Effector memory CD8-positive, alpha-beta T cell (primary cell): ENCODE data around the gene KANSL1.
"Not testable (repeated sequence)": the region's sequence is repeated elsewhere in the genome, so short reads cannot be mapped to it uniquely, and the experiment has no call there.

Source experiments
- ATAC-seq: fragments of 150-1000 bp; cut with Tn5 transposase; replicated peaks from 2 replicates; pipeline ENCODE4 v1.10.0; 2021; ENCODE audit warnings: mild to moderate bottlenecking, moderate library complexity
- DNase-seq, 3 experiments: peaks; one replicate each; pipeline ENCODE4 v3.0.0; 2021
- H3K27ac Mint-ChIP-seq, 2 donors: one replicate each; pipeline ENCODE4 v1.8.0; 2022; ENCODE audit warnings: mild to moderate bottlenecking in 2 of 2, mixed read lengths in 2 of 2, moderate library complexity in 2 of 2
- H3K27me3 Mint-ChIP-seq, 2 donors: one replicate each; pipeline ENCODE4 v1.8.0; 2022; ENCODE audit warnings: mixed read lengths in 2 of 2
- H3K36me3 Mint-ChIP-seq: one replicate; pipeline ENCODE4 v1.8.0; 2022; ENCODE audit warnings: mild to moderate bottlenecking, moderate library complexity, mixed read lengths; ENCODE audit not compliant: insufficient read depth
- H3K4me1 Mint-ChIP-seq, 2 donors: one replicate each; pipeline ENCODE4 v1.8.0; 2022; ENCODE audit warnings: low read depth in 2 of 2, mixed read lengths in 2 of 2
- H3K4me3 Mint-ChIP-seq, 2 donors: one replicate each; pipeline ENCODE4 v1.8.0; 2022; ENCODE audit warnings: mild to moderate bottlenecking in 2 of 2, mixed read lengths in 2 of 2, moderate library complexity in 2 of 2
- H3K9me3 Mint-ChIP-seq, 2 donors: one replicate each; pipeline ENCODE4 v1.8.0; 2022; ENCODE audit warnings: mixed read lengths in 2 of 2

KANSL1 gene

GRCh38 chr17:46120537-46120936 lies 72.7 kb downstream of the KANSL1 start:
- peaks cover 2% of the 10 kb centered on the region for H3K36me3 Mint-ChIP-seq
- no peaks in the 10 kb centered on the region for H3K27me3 Mint-ChIP-seq
- DNase-seq = no peak
- peak overlapping the region in 1 of 2 donors; percentile 67 for H3K4me3 Mint-ChIP-seq
- no peak for ATAC-seq
- H3K27ac Mint-ChIP-seq = peak overlapping the region; percentile 24 to 81
- H3K9me3 Mint-ChIP-seq = no peaks in the 10 kb centered on the region
- H3K4me1 Mint-ChIP-seq = peaks cover 52 to 89% of the 10 kb centered on the region in 2 donors

DNA sequence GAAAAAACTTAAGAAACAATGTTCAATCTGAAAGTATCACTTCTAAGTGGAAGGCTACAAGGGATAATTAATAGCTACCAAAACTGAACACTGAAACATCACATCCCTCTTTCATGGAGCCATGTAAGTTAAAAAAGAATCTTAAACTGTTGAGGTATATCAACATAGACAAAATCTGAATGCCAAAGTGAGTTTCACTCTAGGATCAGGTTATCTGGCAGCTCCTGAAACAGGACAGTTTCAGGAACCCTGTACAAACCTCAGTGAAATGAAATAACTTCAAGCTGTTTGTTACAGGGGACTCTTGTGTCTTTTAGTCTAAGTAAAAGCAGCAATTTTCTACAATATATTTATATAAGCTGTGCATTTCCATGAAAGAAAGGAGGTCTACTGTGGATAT lies 73.2 kb downstream of the KANSL1 start:
- Mint-ChIP-seq H3K4me1 (peaks cover 55 to 90% of the 10 kb centered on the region in 2 donors), H3K27ac (peak overlapping the region; percentile 29 to 81), H3K4me3 (peak overlapping the region; percentile 31 to 67), H3K36me3 (peaks cover 2% of the 10 kb centered on the region), H3K9me3 (no peaks in the 10 kb centered on the region), H3K27me3 (no peaks in the 10 kb centered on the region)
- ATAC-seq (no peak), DNase-seq (no peak)

DNA sequence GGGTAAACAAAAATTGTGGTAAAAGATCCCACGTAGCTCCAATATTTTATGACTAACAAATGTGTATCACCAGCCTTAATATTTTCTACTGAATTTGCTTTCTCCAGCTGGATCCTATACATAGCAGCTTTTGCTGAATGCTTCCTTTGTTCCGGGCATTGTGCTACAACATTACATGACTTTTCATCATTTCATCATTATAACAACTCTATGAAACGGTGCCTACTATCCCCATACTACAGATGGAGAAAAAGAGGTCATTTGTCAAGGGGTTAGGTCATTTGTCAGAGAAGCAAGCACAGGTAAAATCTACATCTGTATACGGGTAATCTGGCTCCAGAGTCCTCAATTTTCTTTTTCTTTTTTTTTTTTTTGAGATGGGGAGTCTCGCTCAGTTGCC lies 74.3 kb downstream of the KANSL1 start:
- no peak overlapping the region for H3K4me3 Mint-ChIP-seq
- H3K27me3 Mint-ChIP-seq = no peaks in the 10 kb centered on the region
- H3K4me1 Mint-ChIP-seq = peaks cover 56 to 91% of the 10 kb centered on the region in 2 donors
- no peaks in the 10 kb centered on the region for H3K9me3 Mint-ChIP-seq
- DNase-seq (no peak), ATAC-seq (no peak)
- peak overlapping the region; percentile 29 to 72 for H3K27ac Mint-ChIP-seq
- H3K36me3 Mint-ChIP-seq = peaks cover 5% of the 10 kb centered on the region

GRCh38 chr17:46117850-46118696 lies 75.2 kb downstream of the KANSL1 start:
- H3K4me3 Mint-ChIP-seq = no peak overlapping the region
- peaks cover 59 to 96% of the 10 kb centered on the region in 2 donors for H3K4me1 Mint-ChIP-seq
- no peak for DNase-seq
- H3K27ac Mint-ChIP-seq = peak overlapping the region in 1 of 2 donors; percentile 72
- no peaks in the 10 kb centered on the region for H3K9me3 Mint-ChIP-seq
- no peaks in the 10 kb centered on the region for H3K27me3 Mint-ChIP-seq
- no peak for ATAC-seq
- H3K36me3 Mint-ChIP-seq = peaks cover 5% of the 10 kb centered on the region

GRCh38 chr17:46117117-46117516 lies 76.1 kb downstream of the KANSL1 start:
- no peak for DNase-seq
- no peak overlapping the region for H3K4me3 Mint-ChIP-seq
- peaks cover 56 to 93% of the 10 kb centered on the region in 2 donors for H3K4me1 Mint-ChIP-seq
- no peaks in the 10 kb centered on the region for H3K9me3 Mint-ChIP-seq
- no peak overlapping the region for H3K27ac Mint-ChIP-seq
- H3K27me3 Mint-ChIP-seq = no peaks in the 10 kb centered on the region
- peaks cover 5% of the 10 kb centered on the region for H3K36me3 Mint-ChIP-seq
- no peak for ATAC-seq

DNA sequence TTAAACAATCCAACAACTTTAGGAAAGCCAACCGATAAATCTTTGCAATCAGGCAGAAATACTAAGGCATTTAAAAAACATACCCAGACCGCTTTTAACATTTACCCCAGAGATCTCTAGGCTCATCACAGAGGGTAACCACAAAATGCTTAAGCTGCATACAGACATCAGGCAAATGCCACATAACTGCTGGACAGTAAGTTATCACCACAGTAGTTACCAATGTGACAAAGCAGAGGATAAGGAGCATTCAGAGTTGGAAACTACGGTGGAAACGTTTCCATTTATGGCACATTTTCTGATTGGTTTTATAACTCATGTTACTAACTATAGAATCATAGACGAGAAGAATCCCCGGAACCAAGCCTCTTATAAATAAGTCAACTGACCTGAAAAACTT lies 77.5 kb downstream of the KANSL1 start:
- H3K27me3 Mint-ChIP-seq = no peaks in the 10 kb centered on the region
- peaks cover 53 to 90% of the 10 kb centered on the region in 2 donors for H3K4me1 Mint-ChIP-seq
- peaks cover 7% of the 10 kb centered on the region for H3K36me3 Mint-ChIP-seq
- peak overlapping the region in 1 of 2 donors; percentile 49 for H3K27ac Mint-ChIP-seq
- no peaks in the 10 kb centered on the region for H3K9me3 Mint-ChIP-seq
- peak overlapping the region in 1 of 2 donors; percentile 45 for H3K4me3 Mint-ChIP-seq
- ATAC-seq (no peak), DNase-seq (no peak)

GRCh38 chr17:46111236-46111635 lies 82.0 kb downstream of the KANSL1 start:
- H3K9me3 Mint-ChIP-seq, H3K36me3 Mint-ChIP-seq, ATAC-seq, H3K27me3 Mint-ChIP-seq, H3K4me3 Mint-ChIP-seq, DNase-seq: not testable (repeated sequence)
- H3K27ac Mint-ChIP-seq = peak overlapping the region in 1 of 2 donors; percentile 35
- H3K4me1 Mint-ChIP-seq = peaks cover 62 to 92% of the 10 kb centered on the region in 2 donors

GRCh38 chr17:46110219-46110618 lies 83.0 kb downstream of the KANSL1 start:
- H3K4me3 Mint-ChIP-seq = peak overlapping the region in 1 of 2 donors; percentile 18

DNA sequence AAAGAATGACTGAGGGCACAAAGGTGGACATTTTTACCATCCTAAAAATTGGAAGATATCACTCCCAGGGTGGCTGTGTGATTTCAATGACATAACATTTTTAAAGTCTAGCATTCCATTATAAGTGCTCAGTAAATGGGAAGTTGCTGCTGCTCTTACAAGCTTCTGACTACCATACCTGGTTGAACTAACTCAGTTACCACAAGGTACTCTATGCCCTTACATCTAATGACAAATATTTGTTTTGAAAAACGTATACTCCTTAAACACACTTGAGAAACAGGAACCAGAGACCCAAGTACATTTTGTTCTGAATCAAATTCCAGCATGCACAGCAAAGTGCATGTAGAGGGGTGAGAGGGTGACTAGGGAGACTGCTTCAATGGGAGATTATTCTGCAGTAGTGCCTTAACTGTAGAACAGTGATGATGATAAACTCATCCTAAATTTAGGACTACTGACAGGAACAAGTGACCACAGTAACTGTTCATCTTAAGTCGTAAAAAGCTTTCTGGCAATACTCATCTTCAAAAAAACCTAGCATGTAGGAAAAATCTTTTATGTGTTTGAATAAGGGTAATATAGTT lies 83.5 kb downstream of the KANSL1 start:
- no peak for ATAC-seq

More at GRCh38 chr17:46110219-46110618, 83.0 kb downstream of the KANSL1 start:
- H3K4me1 Mint-ChIP-seq = peaks cover 63 to 86% of the 10 kb centered on the region in 2 donors
- H3K27me3 Mint-ChIP-seq = no peaks in the 10 kb centered on the region
- ATAC-seq (no peak), DNase-seq (no peak)
- peaks cover 5% of the 10 kb centered on the region for H3K36me3 Mint-ChIP-seq
- no peaks in the 10 kb centered on the region for H3K9me3 Mint-ChIP-seq
- peak overlapping the region in 1 of 2 donors; percentile 53 for H3K27ac Mint-ChIP-seq

DNA sequence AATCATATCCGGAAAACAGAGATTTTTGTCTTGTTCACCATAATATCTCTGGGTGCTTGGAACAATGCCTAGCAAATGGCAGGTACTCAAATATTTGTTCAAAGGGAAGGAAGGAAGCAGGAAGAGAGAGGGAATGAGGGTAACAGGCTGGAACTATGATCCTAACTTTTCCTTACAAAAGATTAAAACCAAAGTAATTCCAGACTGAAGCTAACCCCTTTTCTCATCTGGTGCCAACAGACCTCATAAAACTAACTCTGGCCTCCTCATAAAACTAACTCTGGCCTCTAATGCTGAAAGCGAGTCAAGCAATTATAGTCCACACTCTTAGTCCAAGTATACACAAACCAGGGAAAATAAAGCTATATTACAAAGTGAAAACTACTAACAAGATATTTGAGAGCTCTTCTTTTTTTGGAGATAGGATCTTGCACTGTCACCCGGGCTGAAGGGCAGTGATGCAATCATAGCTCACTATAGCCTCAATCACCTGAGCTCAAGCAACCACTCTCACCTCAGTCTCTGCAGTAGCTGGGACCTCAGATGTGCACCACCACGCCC lies 84.6 kb downstream of the KANSL1 start:
- no peaks in the 10 kb centered on the region for H3K27me3 Mint-ChIP-seq
- peaks cover 3% of the 10 kb centered on the region for H3K36me3 Mint-ChIP-seq
- H3K4me1 Mint-ChIP-seq = peaks cover 60 to 78% of the 10 kb centered on the region in 2 donors
- no peaks in the 10 kb centered on the region for H3K9me3 Mint-ChIP-seq
- ATAC-seq (peak; percentile 61), DNase-seq (no peak)
- H3K4me3 Mint-ChIP-seq = peak overlapping the region in 1 of 2 donors; percentile 15
- H3K27ac Mint-ChIP-seq = peak overlapping the region; percentile 57 to 70

More for the DNA sequence above, 83.5 kb downstream of the KANSL1 start:
- Mint-ChIP-seq H3K27me3 (no peaks in the 10 kb centered on the region), H3K36me3 (peaks cover 5% of the 10 kb centered on the region), H3K4me1 (peaks cover 61 to 81% of the 10 kb centered on the region in 2 donors), H3K9me3 (no peaks in the 10 kb centered on the region), H3K4me3 (peak overlapping the region in 1 of 2 donors; percentile 18), H3K27ac (peak overlapping the region in 1 of 2 donors; percentile 53)
- DNase-seq = no peak

DNA sequence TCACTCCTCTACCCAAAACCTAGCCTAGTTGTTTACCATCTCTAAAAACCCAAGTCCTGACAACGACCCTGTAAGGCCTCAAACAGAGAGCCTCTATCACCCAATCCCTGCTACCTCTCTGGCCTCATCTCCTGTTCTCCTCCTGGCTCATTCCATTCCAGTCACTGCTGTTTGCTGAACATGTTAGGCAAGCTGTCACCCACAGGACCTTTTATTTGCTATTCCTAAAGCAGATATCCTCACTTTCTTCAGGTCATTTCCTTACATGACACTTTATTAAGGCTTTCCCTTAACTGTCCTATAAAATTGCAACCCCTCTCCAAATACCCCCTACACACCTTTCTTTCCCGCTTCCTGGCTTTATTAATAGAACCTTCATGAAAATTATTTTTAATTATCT lies 85.1 kb downstream of the KANSL1 start:
- no peaks in the 10 kb centered on the region for H3K27me3 Mint-ChIP-seq
- ATAC-seq (no peak), DNase-seq (no peak)
- H3K4me3 Mint-ChIP-seq = peak overlapping the region in 1 of 2 donors; percentile 15
- peaks cover 60 to 78% of the 10 kb centered on the region in 2 donors for H3K4me1 Mint-ChIP-seq
- peak overlapping the region; percentile 57 to 70 for H3K27ac Mint-ChIP-seq
- H3K9me3 Mint-ChIP-seq = no peaks in the 10 kb centered on the region
- H3K36me3 Mint-ChIP-seq = peaks cover 3% of the 10 kb centered on the region

DNA sequence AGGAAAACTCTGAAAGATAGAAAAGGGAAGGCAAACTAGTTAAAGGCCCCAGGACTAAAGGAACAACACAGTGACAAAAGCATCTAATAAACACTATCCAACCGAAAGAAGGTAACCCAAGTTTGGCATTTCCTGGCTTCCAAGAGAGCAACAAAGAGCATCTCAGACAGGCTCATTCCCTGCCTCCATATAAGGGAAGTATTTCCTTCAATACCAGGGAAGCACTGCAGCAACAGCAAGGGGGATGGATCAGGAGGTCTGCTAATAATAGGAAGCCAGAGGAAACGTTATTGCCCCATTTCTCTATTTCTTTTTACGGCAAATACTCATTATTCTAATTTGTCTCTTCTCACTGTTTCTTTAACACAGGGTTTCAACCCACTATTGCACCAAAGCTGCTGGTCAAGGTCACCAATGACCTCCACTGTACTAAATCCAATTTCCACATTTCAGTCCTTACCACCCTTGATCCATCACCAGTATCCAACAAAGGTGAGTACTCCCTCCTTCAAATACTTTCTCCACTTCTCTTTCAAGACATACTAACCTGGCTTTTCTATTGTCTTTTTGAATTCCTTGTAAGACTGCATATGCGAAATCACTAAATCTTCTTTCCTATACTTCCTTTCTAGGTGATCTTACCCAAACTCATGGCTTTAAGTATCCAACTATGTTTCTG lies 86.1 kb downstream of the KANSL1 start:
- ATAC-seq (no peak), DNase-seq (no peak)
- Mint-ChIP-seq H3K27ac (peak overlapping the region; percentile 57 to 70), H3K4me3 (peak overlapping the region; percentile 15 to 20), H3K27me3 (no peaks in the 10 kb centered on the region), H3K4me1 (peaks cover 57 to 81% of the 10 kb centered on the region in 2 donors), H3K36me3 (peaks cover 3% of the 10 kb centered on the region), H3K9me3 (no peaks in the 10 kb centered on the region)

DNA sequence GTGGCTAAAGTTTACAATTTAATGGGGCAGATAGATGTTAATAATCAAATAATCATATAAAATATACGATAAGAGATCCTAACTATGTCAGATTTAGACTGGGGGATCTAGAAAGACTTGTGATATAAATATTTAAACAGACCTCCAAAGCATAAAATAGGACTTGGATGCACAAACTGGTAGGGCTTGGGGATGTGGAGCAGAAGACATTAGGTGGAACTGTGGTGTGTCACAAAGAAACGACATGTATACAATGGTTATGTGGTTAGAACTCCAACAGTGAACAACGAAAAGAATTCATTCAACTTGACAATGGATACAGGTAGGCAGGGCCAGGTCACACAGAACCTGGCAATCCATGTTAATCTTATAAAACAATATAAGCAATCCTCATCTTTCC lies 90.4 kb downstream of the KANSL1 start:
- H3K4me1 Mint-ChIP-seq = peaks cover 49 to 76% of the 10 kb centered on the region in 2 donors
- H3K27me3 Mint-ChIP-seq, H3K36me3 Mint-ChIP-seq, DNase-seq, H3K9me3 Mint-ChIP-seq, ATAC-seq: not testable (repeated sequence)
- peak overlapping the region in 1 of 2 donors; percentile 60 for H3K4me3 Mint-ChIP-seq
- H3K27ac Mint-ChIP-seq = peak overlapping the region; percentile 81 to 82
